Measurements from ENCODE around the gene DLG2. TPM values are rescaled to one million over a fixed set of nuclear protein-coding genes. Genes with fewer than 3 reads are reported as not detected.

The DLG2 gene
- total RNA-seq, 3 donors from 2014 or later: 4.3 to 12.3 (median 6.9) TPM

DNA sequence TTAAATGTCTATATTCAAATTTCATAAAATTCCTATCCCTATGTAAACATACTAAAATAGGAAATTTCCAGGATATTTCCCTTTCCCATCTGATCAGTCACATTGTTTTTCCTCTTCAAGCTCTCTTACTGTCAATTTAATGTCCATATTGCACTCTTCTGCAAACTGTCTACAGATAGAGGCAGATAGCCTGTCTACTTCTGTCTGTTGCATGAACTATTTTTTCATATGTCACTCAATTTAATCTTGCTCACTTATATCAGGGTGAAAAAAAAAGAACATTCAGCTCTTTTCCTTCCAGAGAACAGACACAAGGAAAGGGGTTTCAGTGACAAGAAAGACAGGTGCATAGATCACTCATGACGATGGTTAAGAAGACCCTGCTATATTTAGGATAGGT is 1327.1 kb downstream of the DLG2 start:
- no peaks in the 10 kb centered on the region for H3K27me3 ChIP-seq
- no peaks in the 10 kb centered on the region for H3K4me1 ChIP-seq
- intact Hi-C loops (cut with DNase I; ENCODE audit: low total_unique reads): no loop called here
- H3K36me3 ChIP-seq: no peaks in the 10 kb centered on the region
- TF ChIP-seq POLR2A (IDR thresholded peaks at IDR 0.05) (no peak), POLR2AphosphoS5 (IDR thresholded peaks at IDR 0.05) (no peak)
- TF ChIP-seq, protein P1, sequence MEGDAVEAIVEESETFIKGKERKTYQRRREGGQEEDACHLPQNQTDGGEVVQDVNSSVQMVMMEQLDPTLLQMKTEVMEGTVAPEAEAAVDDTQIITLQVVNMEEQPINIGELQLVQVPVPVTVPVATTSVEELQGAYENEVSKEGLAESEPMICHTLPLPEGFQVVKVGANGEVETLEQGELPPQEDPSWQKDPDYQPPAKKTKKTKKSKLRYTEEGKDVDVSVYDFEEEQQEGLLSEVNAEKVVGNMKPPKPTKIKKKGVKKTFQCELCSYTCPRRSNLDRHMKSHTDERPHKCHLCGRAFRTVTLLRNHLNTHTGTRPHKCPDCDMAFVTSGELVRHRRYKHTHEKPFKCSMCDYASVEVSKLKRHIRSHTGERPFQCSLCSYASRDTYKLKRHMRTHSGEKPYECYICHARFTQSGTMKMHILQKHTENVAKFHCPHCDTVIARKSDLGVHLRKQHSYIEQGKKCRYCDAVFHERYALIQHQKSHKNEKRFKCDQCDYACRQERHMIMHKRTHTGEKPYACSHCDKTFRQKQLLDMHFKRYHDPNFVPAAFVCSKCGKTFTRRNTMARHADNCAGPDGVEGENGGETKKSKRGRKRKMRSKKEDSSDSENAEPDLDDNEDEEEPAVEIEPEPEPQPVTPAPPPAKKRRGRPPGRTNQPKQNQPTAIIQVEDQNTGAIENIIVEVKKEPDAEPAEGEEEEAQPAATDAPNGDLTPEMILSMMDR (IDR thresholded peaks at IDR 0.05): no peak
- H3K27ac ChIP-seq: no peak overlapping the region
- no peak for DNase-seq (ENCODE audit: low spot score in 2 of 2)
- no peak overlapping the region for H3K4me3 ChIP-seq
- no peaks in the 10 kb centered on the region for H3K9me3 ChIP-seq

DNA sequence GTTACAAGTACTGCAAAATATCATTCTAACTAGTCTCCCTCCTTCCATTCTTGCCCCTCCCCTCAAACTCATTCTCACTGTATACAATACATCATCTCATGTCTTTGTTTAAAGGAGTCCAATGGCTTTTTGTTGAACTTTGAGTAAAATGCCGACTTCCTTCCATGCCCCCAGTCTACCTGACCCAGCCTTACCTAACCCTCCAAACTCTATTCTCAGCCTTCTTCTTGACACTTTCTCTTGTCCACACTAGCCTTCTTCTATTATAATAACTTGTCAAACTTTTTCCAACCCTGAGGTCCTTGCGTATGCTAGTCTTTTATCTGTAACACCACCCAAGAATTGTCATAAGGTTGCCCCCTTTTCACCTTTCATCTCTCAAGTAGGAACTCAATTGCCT is 1329.6 kb downstream of the DLG2 start:
- Histone ChIP-seq H3K4me1 (no peaks in the 10 kb centered on the region), H3K27ac (no peak overlapping the region), H3K36me3 (no peaks in the 10 kb centered on the region), H3K27me3 (no peaks in the 10 kb centered on the region), H3K9me3 (no peaks in the 10 kb centered on the region), H3K4me3 (no peak overlapping the region)
- intact Hi-C loops (cut with DNase I; ENCODE audit: low total_unique reads): no loop called here
- no peak for TF ChIP-seq POLR2A (IDR thresholded peaks at IDR 0.05)
- no peak for TF ChIP-seq POLR2AphosphoS5 (IDR thresholded peaks at IDR 0.05)
- TF ChIP-seq, protein P1 (IDR thresholded peaks at IDR 0.05): no peak
- no peak for DNase-seq (ENCODE audit: low spot score in 2 of 2)

DNA sequence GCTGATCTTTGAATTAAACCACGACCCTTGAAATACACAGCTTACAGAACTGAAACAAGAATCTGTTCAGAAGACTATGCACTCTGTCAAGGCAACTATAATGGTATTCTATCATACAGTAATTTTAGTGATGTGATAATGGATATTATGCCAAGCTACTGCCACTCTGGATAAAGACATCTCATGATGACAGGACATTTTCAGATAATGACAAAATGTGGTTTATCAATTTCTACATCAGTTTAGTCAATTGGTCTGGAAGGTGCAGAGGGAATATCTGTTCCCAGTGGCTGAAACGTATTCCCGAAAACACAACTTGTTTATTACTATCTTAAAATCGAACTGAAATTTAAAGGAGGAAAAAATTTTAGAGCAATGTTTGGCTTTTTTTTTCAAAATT is 1331.3 kb downstream of the DLG2 start:
- Histone ChIP-seq H3K9me3 (no peaks in the 10 kb centered on the region), H3K27me3 (no peaks in the 10 kb centered on the region), H3K27ac (no peak overlapping the region), H3K4me1 (no peaks in the 10 kb centered on the region), H3K36me3 (no peaks in the 10 kb centered on the region), H3K4me3 (no peak overlapping the region)
- no peak for TF ChIP-seq POLR2A (IDR thresholded peaks at IDR 0.05)
- TF ChIP-seq, protein P1 (IDR thresholded peaks at IDR 0.05): no peak
- no peak for TF ChIP-seq POLR2AphosphoS5 (IDR thresholded peaks at IDR 0.05)
- DNase-seq (ENCODE audit: low spot score in 2 of 2): no peak
- intact Hi-C loops (cut with DNase I; ENCODE audit: low total_unique reads): no loop called here

DNA sequence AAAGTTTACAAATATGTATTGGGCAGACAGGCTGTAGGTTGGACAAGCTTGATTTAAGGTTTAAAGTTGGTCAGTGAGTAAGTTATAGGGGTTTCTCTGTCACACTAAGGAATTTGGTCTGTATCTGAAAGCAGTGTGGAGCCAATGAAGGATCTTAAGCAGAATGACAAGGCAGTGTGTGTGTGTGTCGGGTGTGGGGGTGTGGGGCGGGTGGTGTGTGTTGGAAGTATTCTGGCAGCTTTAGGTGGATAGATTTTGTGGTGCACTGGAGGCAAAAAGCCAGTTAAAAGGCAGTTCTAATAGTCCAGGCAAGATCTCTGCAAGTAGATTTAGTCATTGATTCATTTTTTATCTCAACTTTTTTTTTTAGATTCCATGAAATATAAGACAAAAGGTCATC is 1334.2 kb downstream of the DLG2 start:
- Histone ChIP-seq H3K36me3 (no peaks in the 10 kb centered on the region), H3K4me1 (no peaks in the 10 kb centered on the region), H3K9me3 (no peaks in the 10 kb centered on the region), H3K4me3 (no peak overlapping the region), H3K27ac (no peak overlapping the region), H3K27me3 (no peaks in the 10 kb centered on the region)
- intact Hi-C loops (cut with DNase I; ENCODE audit: low total_unique reads): no loop called here
- no peak for DNase-seq (ENCODE audit: low spot score in 2 of 2)
- TF ChIP-seq, protein P1 (IDR thresholded peaks at IDR 0.05): no peak
- TF ChIP-seq POLR2A (IDR thresholded peaks at IDR 0.05) (no peak), POLR2AphosphoS5 (IDR thresholded peaks at IDR 0.05) (no peak)

DNA sequence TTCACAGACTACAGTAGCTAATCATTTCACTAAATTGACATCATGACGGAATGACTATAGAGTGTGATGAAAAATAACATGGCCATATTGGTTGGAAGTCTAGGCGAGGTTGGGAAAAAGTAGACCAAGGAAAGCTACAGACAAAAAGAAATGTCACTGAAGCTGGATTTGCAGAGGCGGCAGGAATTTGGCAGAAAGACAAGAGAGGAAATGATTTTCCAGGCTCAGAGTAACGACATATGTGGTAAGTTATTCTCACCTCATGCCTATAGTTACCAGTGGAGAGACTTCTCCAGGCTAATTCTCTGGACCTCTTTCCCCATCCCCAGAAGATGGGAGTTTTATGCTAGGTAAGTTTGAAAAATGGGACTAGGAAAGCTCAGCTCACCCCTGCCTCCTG is 1335.1 kb downstream of the DLG2 start:
- no peaks in the 10 kb centered on the region for H3K27me3 ChIP-seq
- H3K4me1 ChIP-seq: no peaks in the 10 kb centered on the region
- no peak overlapping the region for H3K4me3 ChIP-seq
- H3K27ac ChIP-seq: no peak overlapping the region
- no peaks in the 10 kb centered on the region for H3K9me3 ChIP-seq
- intact Hi-C loops (cut with DNase I; ENCODE audit: low total_unique reads): no loop called here
- TF ChIP-seq POLR2A (IDR thresholded peaks at IDR 0.05) (no peak), POLR2AphosphoS5 (IDR thresholded peaks at IDR 0.05) (no peak)
- TF ChIP-seq, protein P1 (IDR thresholded peaks at IDR 0.05): no peak
- DNase-seq (ENCODE audit: low spot score in 2 of 2): no peak
- no peaks in the 10 kb centered on the region for H3K36me3 ChIP-seq
